Liver (tissue), 9 donors: ENCODE results near the gene AQP6. TPM values are rescaled to one million over a fixed set of nuclear protein-coding genes. Genes with fewer than 3 reads are reported as not detected.

Experiments
- DNase-seq: peaks from one replicate; pipeline ENCODE4 v3.0.0-alpha.2; 2017; ENCODE audit warnings: low spot score
- H3K27ac ChIP-seq, 2 donors: one replicate each; pipeline ENCODE4 v1.7.0; 2013; ENCODE audit warnings: inconsistent platforms in 2 of 2, low read length in 2 of 2, control low read depth in 1 of 2, low read depth in 1 of 2, mild to moderate bottlenecking in 1 of 2
- H3K27me3 ChIP-seq, 4 donors: one replicate each; pipeline versions ENCODE4 v1.6.1 to v1.7.0; 2013; ENCODE audit warnings: low read length in 3 of 4, inconsistent platforms in 1 of 4, mild to moderate bottlenecking in 1 of 4, moderate library complexity in 1 of 4; ENCODE audit not compliant: control insufficient read depth in 4 of 4, insufficient read depth in 4 of 4
- H3K36me3 ChIP-seq, 4 donors: one replicate each; pipeline versions ENCODE4 v1.6.1 to v1.7.0; 2013; ENCODE audit warnings: low read length in 3 of 4, mild to moderate bottlenecking in 3 of 4, low read depth in 1 of 4, moderate library complexity in 1 of 4; ENCODE audit not compliant: control insufficient read depth in 4 of 4, insufficient read depth in 3 of 4
- H3K4me1 ChIP-seq, 4 donors: one replicate each; pipeline versions ENCODE4 v1.6.1 to v1.7.0; 2013; ENCODE audit warnings: low read length in 3 of 4, mild to moderate bottlenecking in 3 of 4, moderate library complexity in 1 of 4; ENCODE audit not compliant: control insufficient read depth in 4 of 4, insufficient read depth in 4 of 4
- H3K4me3 ChIP-seq, 3 donors: one replicate each; pipeline versions ENCODE4 v1.6.1 to v1.7.0; 2013; ENCODE audit warnings: low read length in 3 of 3, control low read depth in 1 of 3, low read depth in 1 of 3, mild to moderate bottlenecking in 1 of 3
- H3K9ac ChIP-seq, 2 donors: one replicate each; pipeline ENCODE4 v1.7.0; 2013; ENCODE audit warnings: low read length in 2 of 2, mild to moderate bottlenecking in 2 of 2, moderate library complexity in 2 of 2, control low read depth in 1 of 2, low read depth in 1 of 2
- H3K9me3 ChIP-seq, 4 donors: one replicate each; pipeline versions ENCODE4 v1.6.1 to v1.7.0; 2013; ENCODE audit warnings: low read length in 3 of 4; ENCODE audit not compliant: control insufficient read depth in 4 of 4
- EGR1 ChIP-seq, 2 donors: IDR thresholded peaks; 2 replicates each; pipeline ENCODE4 v1.6.1; 2016 to 2018; ENCODE audit warnings: antibody characterized with exemption in 2 of 2, low read depth in 2 of 2
- FOXA1 ChIP-seq: IDR thresholded peaks from 2 replicates; pipeline ENCODE4 v1.6.1; 2016; ENCODE audit warnings: antibody characterized with exemption
- GABPA ChIP-seq, 2 donors: IDR thresholded peaks in 1 of 2; conservative IDR thresholded peaks in 1 of 2; 2 replicates each; pipeline ENCODE4 v1.6.1; 2016; ENCODE audit warnings: antibody characterized with exemption in 2 of 2, mild to moderate bottlenecking in 1 of 2, moderate library complexity in 1 of 2
- JUND ChIP-seq, 2 donors: IDR thresholded peaks; 2 replicates each; pipeline ENCODE4 v1.6.1; 2016; ENCODE audit warnings: antibody characterized with exemption in 2 of 2
- SP1 ChIP-seq: IDR thresholded peaks from 2 replicates; pipeline ENCODE4 v1.6.1; 2018; ENCODE audit warnings: antibody characterized with exemption, mild to moderate bottlenecking
- TAF1 ChIP-seq: conservative IDR thresholded peaks from 2 replicates; pipeline ENCODE4 v1.6.1; 2016; ENCODE audit warnings: antibody characterized with exemption, mild to moderate bottlenecking
- WGBS: extraction: QIAGEN DNeasy Blood & Tissue Kit; methylation state at CpG from one replicate; pipeline ENCODE4 v1.1.7; 2013; 5-methylcytosine and 5-hydroxymethylcytosine counted together
- polyA plus RNA-seq, 2 donors: library from polyadenylated mRNA; stranded (reverse) in 1 of 2; unstranded in 1 of 2; fragments of 200-250 nt in 1 of 2; fragments of >200 nt in 1 of 2; fragmentation: Nextera tagmentation in 1 of 2; extraction: Ambion mirVana in 1 of 2; gene quantifications; one replicate each; pipeline versions ENCODE4 v1.2.1 to v1.2.3, GENCODE V29; 2013 to 2015
- total RNA-seq, 2 donors: library from RNA; depleted of rRNA; stranded (reverse); fragments of >200 nt; gene quantifications; one replicate each; pipeline ENCODE4 v1.2.3, GENCODE V29; 2014
- TF ChIP-seq, protein P1 (sequence below): IDR thresholded peaks from 2 replicates; pipeline ENCODE4 v1.6.1; 2016; ENCODE audit warnings: antibody characterized with exemption, mild to moderate bottlenecking
- TF ChIP-seq, protein P2 (sequence below): IDR thresholded peaks from 2 replicates; pipeline ENCODE4 v1.6.1; 2016; ENCODE audit warnings: antibody characterized with exemption
- TF ChIP-seq, protein P3 (sequence below): fragments of 150-350 bp; IDR thresholded peaks from 2 replicates; pipeline ENCODE4 v1.5.1; 2017; ENCODE audit warnings: improper control_type of control experiment, low read depth, low read length; ENCODE audit not compliant: missing input control
- donor health status: healthy.
- donor health status: healthy.
- donor health status: healthy.
- donor health status: healthy.
- donor health status: healthy.

The AQP6 gene
- total and polyA plus RNA-seq, 4 donors: 0.05 to 0.11 TPM; not detected in 2

DNA sequence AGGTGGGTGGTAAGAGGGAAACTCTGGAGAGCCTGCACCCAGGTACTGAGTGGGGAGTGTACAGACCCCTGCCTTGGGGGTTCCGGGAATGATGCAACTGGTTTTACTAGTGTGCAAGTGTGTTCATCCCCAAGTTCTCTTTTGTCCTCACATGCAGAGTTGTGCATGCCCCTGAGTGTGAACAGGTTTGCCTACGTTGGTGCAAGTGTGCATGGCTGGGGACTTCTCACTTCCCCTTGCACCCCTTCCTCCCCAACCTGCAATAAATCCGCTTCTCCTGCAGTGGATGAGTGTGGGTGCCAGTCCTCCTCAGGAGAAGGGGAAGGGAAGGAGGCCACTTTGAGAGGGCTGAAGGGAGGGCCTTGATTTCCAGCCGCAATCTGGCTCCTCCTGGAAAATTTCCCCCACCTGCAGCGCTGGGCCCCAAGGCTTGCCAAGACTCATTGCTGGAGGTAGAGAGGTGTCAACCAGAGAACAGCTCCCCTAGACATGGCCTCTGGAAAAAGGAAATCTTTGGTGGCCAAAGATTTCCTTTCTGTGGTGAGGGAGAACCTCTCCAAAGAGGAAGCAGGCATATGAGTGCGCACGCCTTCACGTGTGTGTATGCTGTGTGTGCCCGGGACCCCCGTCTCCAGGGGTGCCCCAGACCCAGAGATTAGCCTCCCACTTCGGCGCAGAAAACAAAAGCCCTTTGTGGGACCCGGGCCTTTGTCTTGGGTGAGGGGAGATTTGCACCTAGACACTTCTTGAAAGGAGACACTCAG is 16.7 kb upstream of the AQP6 start:
- Histone ChIP-seq H3K4me1 (peaks cover 1 to 6% (median 4%) of the 10 kb centered on the region in 4 donors), H3K36me3 (no peaks in the 10 kb centered on the region), H3K27me3 (peaks cover 0 to 5% (median 2%) of the 10 kb centered on the region in 4 donors), H3K27ac (no peak overlapping the region), H3K9me3 (no peaks in the 10 kb centered on the region), H3K4me3 (no peak overlapping the region), H3K9ac (no peak overlapping the region)
- DNase-seq: no peak
- TF ChIP-seq EGR1 (IDR thresholded peaks at IDR 0.05; ENCODE audit: low read depth in 2 of 2) (no peak), TAF1 (no peak), SP1 (no peak)
- TF ChIP-seq, protein P1, sequence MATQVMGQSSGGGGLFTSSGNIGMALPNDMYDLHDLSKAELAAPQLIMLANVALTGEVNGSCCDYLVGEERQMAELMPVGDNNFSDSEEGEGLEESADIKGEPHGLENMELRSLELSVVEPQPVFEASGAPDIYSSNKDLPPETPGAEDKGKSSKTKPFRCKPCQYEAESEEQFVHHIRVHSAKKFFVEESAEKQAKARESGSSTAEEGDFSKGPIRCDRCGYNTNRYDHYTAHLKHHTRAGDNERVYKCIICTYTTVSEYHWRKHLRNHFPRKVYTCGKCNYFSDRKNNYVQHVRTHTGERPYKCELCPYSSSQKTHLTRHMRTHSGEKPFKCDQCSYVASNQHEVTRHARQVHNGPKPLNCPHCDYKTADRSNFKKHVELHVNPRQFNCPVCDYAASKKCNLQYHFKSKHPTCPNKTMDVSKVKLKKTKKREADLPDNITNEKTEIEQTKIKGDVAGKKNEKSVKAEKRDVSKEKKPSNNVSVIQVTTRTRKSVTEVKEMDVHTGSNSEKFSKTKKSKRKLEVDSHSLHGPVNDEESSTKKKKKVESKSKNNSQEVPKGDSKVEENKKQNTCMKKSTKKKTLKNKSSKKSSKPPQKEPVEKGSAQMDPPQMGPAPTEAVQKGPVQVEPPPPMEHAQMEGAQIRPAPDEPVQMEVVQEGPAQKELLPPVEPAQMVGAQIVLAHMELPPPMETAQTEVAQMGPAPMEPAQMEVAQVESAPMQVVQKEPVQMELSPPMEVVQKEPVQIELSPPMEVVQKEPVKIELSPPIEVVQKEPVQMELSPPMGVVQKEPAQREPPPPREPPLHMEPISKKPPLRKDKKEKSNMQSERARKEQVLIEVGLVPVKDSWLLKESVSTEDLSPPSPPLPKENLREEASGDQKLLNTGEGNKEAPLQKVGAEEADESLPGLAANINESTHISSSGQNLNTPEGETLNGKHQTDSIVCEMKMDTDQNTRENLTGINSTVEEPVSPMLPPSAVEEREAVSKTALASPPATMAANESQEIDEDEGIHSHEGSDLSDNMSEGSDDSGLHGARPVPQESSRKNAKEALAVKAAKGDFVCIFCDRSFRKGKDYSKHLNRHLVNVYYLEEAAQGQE: no peak
- TF ChIP-seq, protein P2, sequence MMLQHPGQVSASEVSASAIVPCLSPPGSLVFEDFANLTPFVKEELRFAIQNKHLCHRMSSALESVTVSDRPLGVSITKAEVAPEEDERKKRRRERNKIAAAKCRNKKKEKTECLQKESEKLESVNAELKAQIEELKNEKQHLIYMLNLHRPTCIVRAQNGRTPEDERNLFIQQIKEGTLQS: no peak
- TF ChIP-seq, protein P3, sequence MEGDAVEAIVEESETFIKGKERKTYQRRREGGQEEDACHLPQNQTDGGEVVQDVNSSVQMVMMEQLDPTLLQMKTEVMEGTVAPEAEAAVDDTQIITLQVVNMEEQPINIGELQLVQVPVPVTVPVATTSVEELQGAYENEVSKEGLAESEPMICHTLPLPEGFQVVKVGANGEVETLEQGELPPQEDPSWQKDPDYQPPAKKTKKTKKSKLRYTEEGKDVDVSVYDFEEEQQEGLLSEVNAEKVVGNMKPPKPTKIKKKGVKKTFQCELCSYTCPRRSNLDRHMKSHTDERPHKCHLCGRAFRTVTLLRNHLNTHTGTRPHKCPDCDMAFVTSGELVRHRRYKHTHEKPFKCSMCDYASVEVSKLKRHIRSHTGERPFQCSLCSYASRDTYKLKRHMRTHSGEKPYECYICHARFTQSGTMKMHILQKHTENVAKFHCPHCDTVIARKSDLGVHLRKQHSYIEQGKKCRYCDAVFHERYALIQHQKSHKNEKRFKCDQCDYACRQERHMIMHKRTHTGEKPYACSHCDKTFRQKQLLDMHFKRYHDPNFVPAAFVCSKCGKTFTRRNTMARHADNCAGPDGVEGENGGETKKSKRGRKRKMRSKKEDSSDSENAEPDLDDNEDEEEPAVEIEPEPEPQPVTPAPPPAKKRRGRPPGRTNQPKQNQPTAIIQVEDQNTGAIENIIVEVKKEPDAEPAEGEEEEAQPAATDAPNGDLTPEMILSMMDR: no peak
- WGBS: 74% methylated on average over 13 of the region's 13 CpGs

GRCh38 chr12:49956663-49957569 is 15.8 kb upstream of the AQP6 start:
- no peak overlapping the region for H3K27ac ChIP-seq
- no peak overlapping the region for H3K4me3 ChIP-seq
- no peak overlapping the region for H3K9ac ChIP-seq
- H3K4me1 ChIP-seq: peaks cover 4 to 6% (median 5%) of the 10 kb centered on the region in 4 donors
- 91% methylated on average over 6 of the region's 6 CpGs for WGBS
- TF ChIP-seq EGR1 (IDR thresholded peaks at IDR 0.05; ENCODE audit: low read depth in 2 of 2): no peak
- TF ChIP-seq, protein P1: no peak
- TF ChIP-seq, protein P3: no peak
- no peak for TF ChIP-seq JUND (IDR thresholded peaks at IDR 0.05)
- TF ChIP-seq GABPA (IDR thresholded peaks at IDR 0.05 in 1 of 2, conservative IDR thresholded peaks at IDR 0.05 in 1 of 2): no peak
- no peak for TF ChIP-seq FOXA1
- no peak for DNase-seq
- H3K36me3 ChIP-seq: no peaks in the 10 kb centered on the region
- H3K9me3 ChIP-seq: no peaks in the 10 kb centered on the region
- peaks cover 0 to 5% (median 2%) of the 10 kb centered on the region in 4 donors for H3K27me3 ChIP-seq
